SK-N-SH treated with all-trans-retinoic acid at 6 μM for 48 hours (cell line): Measurements from ENCODE around the gene SENP5.

Source experiments
- ATAC-seq: fragments of 200-7000 bp; cut with Tn5 transposase; 3 replicates; pipeline ENCODE4 v1.9.1; 2020; ENCODE audit warnings: mild to moderate bottlenecking, moderate library complexity
- ARNTL ChIP-seq: fragments of 450-650 bp; formaldehyde crosslinking; IDR thresholded peaks from 2 replicates; pipeline ENCODE4 v1.5.0; 2020; ENCODE audit warnings: low read depth, mild to moderate bottlenecking, moderate library complexity, borderline replicate concordance
- BACH2 ChIP-seq: fragments of 250-450 bp; sonication (Bioruptor Pico); IDR thresholded peaks from 2 replicates; pipeline ENCODE4 v1.9.0; 2021; ENCODE audit warnings: mild to moderate bottlenecking, borderline replicate concordance
- CREB5 ChIP-seq: fragments of 250-450 bp; sonication (Bioruptor Pico); IDR thresholded peaks from 2 replicates; pipeline ENCODE4 v1.5.1; 2020; ENCODE audit warnings: low read depth, mild to moderate bottlenecking, moderate library complexity
- CSDC2 ChIP-seq: fragments of 250-450 bp; sonication (Bioruptor Pico); IDR thresholded peaks from 2 replicates; pipeline ENCODE4 v1.5.0; 2020; ENCODE audit warnings: mild to moderate bottlenecking, moderate library complexity
- CSRNP3 ChIP-seq: fragments of 250-450 bp; sonication (Bioruptor Pico); IDR thresholded peaks from 2 replicates; pipeline ENCODE4 v1.5.1; 2021; ENCODE audit warnings: mild to moderate bottlenecking, moderate library complexity
- ESRRG ChIP-seq: fragments of 250-450 bp; sonication (Bioruptor Pico); IDR thresholded peaks from 2 replicates; pipeline ENCODE4 v1.6.1; 2021; ENCODE audit warnings: mild to moderate bottlenecking
- GLIS3 ChIP-seq: fragments of 250-450 bp; sonication (Bioruptor Pico); IDR thresholded peaks from 2 replicates; pipeline ENCODE4 v1.5.0; 2020; ENCODE audit warnings: mild to moderate bottlenecking, moderate library complexity
- ISL1 ChIP-seq: fragments of 250-450 bp; sonication (Bioruptor Pico); IDR thresholded peaks from 2 replicates; pipeline ENCODE4 v2.1.2; 2022; ENCODE audit warnings: mild to moderate bottlenecking, moderate library complexity
- PATZ1 ChIP-seq: fragments of 250-450 bp; sonication (Bioruptor Pico); IDR thresholded peaks from 2 replicates; pipeline ENCODE4 v1.8.0; 2020; ENCODE audit warnings: mild to moderate bottlenecking, moderate library complexity, borderline replicate concordance
- POU6F1 ChIP-seq: fragments of 250-450 bp; sonication (Bioruptor Pico); IDR thresholded peaks from 2 replicates; pipeline ENCODE4 v1.8.0; 2021; ENCODE audit warnings: low read depth, mild to moderate bottlenecking, moderate library complexity, borderline replicate concordance
- PPARA ChIP-seq: fragments of 250-450 bp; sonication (Bioruptor Pico); IDR thresholded peaks from 2 replicates; pipeline ENCODE4 v1.5.0; 2020; ENCODE audit warnings: mild to moderate bottlenecking, borderline replicate concordance
- RARB ChIP-seq: fragments of 250-450 bp; sonication (Bioruptor Pico); IDR thresholded peaks from 2 replicates; pipeline ENCODE4 v1.8.0; 2021; ENCODE audit warnings: mild to moderate bottlenecking, moderate library complexity
- SNAI2 ChIP-seq: fragments of 250-450 bp; sonication (Bioruptor Pico); IDR thresholded peaks from 2 replicates; pipeline ENCODE4 v1.5.0; 2020; ENCODE audit warnings: mild to moderate bottlenecking, moderate library complexity
- TOX ChIP-seq: fragments of 250-450 bp; sonication (Bioruptor Pico); IDR thresholded peaks from 2 replicates; pipeline ENCODE4 v1.8.0; 2021; ENCODE audit warnings: mild to moderate bottlenecking, moderate library complexity, borderline replicate concordance
- TSHZ2 ChIP-seq: fragments of 250-450 bp; sonication (Bioruptor Pico); IDR thresholded peaks from 2 replicates; pipeline ENCODE4 v1.5.0; 2020; ENCODE audit warnings: mild to moderate bottlenecking, moderate library complexity
- ZC3H10 ChIP-seq: fragments of 250-450 bp; sonication (Bioruptor Pico); IDR thresholded peaks from 2 replicates; pipeline ENCODE4 v1.5.1; 2021; ENCODE audit warnings: mild to moderate bottlenecking, moderate library complexity
- ZFP3 ChIP-seq: fragments of 250-450 bp; sonication (Bioruptor Pico); IDR thresholded peaks from 2 replicates; pipeline ENCODE4 v1.5.0; 2020; ENCODE audit warnings: mild to moderate bottlenecking, moderate library complexity
- ZFP30 ChIP-seq: fragments of 450-650 bp; formaldehyde crosslinking; IDR thresholded peaks from 2 replicates; pipeline ENCODE4 v1.5.0; 2022; ENCODE audit warnings: mild to moderate bottlenecking, moderate library complexity
- ZNF565 ChIP-seq: fragments of 450-650 bp; formaldehyde crosslinking; conservative IDR thresholded peaks from 2 replicates; pipeline ENCODE4 v1.5.0; 2020; ENCODE audit warnings: low read depth, mild to moderate bottlenecking, moderate library complexity
- ZNF70 ChIP-seq: fragments of 450-650 bp; formaldehyde crosslinking; IDR thresholded peaks from 2 replicates; pipeline ENCODE4 v1.5.0; 2020; ENCODE audit warnings: mild to moderate bottlenecking, moderate library complexity
- ZNF8 ChIP-seq: fragments of 450-650 bp; formaldehyde crosslinking; IDR thresholded peaks from 2 replicates; pipeline ENCODE4 v1.5.0; 2020; ENCODE audit warnings: mild to moderate bottlenecking, moderate library complexity

The SENP5 gene

GRCh38 chr3:196875258-196875657, 7.5 kb downstream of the SENP5 start:
- TF ChIP-seq ISL1 (CRISPR knock-in tag), result no peak
- TF ChIP-seq BACH2 (CRISPR knock-in tag), result no peak
- no peak for TF ChIP-seq CREB5 (CRISPR knock-in tag)
- TF ChIP-seq ZFP3 (CRISPR knock-in tag), result no peak
- no peak for TF ChIP-seq SNAI2 (CRISPR knock-in tag)
- TF ChIP-seq ARNTL (CRISPR knock-in tag), result no peak
- TF ChIP-seq POU6F1 (CRISPR knock-in tag), result no peak
- TF ChIP-seq ZNF70 (CRISPR knock-in tag), result no peak
- TF ChIP-seq ZNF8 (CRISPR knock-in tag), result no peak
- TF ChIP-seq CSRNP3 (CRISPR knock-in tag), result no peak
- no peak for TF ChIP-seq ZFP30
- TF ChIP-seq ZC3H10, result no peak
- no peak for TF ChIP-seq TSHZ2
- TF ChIP-seq, all 23 proteins: peak for 0
- no peak for ATAC-seq

GRCh38 chr3:196883361-196883760, 15.6 kb downstream of the SENP5 start:
- TF ChIP-seq ZFP3 (CRISPR knock-in tag) (no peak), SNAI2 (CRISPR knock-in tag) (no peak), ZNF565 (no peak), PPARA (CRISPR knock-in tag) (no peak), POU6F1 (CRISPR knock-in tag) (no peak), CSRNP3 (CRISPR knock-in tag) (no peak), ISL1 (CRISPR knock-in tag) (no peak), PATZ1 (no peak), CSDC2 (CRISPR knock-in tag) (no peak), ZFP30 (no peak), ZC3H10 (no peak), GLIS3 (CRISPR knock-in tag) (no peak), TSHZ2 (no peak), BACH2 (CRISPR knock-in tag) (no peak), ESRRG (CRISPR knock-in tag) (no peak), ZNF70 (CRISPR knock-in tag) (no peak), TOX (CRISPR knock-in tag) (no peak), RARB (CRISPR knock-in tag) (no peak)
- ATAC-seq, result no peak
